ENCODE measurements around the gene SELENBP1.

SELENBP1 gene

DNA sequence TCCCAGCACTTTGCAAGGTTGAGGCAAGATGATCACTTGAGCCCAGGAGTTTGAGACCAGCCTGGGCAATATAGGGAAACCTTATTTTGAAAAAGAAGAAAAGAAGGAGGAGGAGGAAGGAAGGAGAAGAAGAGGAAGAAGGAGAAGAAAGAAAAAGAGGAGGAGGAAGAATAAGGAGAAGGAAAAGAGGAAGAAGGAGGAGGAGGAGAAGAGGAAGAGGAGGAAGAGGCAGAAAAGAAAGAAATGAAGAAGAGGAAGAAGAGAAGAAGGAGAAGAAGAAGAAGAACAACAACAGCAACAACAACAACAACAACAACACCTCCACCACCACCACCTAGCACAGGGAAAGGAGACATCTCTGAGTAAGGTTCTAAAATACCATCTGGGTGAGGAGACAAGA is 10.6 kb downstream of the SELENBP1 start:
- TF ChIP-seq, protein P1, sequence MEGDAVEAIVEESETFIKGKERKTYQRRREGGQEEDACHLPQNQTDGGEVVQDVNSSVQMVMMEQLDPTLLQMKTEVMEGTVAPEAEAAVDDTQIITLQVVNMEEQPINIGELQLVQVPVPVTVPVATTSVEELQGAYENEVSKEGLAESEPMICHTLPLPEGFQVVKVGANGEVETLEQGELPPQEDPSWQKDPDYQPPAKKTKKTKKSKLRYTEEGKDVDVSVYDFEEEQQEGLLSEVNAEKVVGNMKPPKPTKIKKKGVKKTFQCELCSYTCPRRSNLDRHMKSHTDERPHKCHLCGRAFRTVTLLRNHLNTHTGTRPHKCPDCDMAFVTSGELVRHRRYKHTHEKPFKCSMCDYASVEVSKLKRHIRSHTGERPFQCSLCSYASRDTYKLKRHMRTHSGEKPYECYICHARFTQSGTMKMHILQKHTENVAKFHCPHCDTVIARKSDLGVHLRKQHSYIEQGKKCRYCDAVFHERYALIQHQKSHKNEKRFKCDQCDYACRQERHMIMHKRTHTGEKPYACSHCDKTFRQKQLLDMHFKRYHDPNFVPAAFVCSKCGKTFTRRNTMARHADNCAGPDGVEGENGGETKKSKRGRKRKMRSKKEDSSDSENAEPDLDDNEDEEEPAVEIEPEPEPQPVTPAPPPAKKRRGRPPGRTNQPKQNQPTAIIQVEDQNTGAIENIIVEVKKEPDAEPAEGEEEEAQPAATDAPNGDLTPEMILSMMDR (IDR thresholded peaks at IDR 0.05): no peak

DNA sequence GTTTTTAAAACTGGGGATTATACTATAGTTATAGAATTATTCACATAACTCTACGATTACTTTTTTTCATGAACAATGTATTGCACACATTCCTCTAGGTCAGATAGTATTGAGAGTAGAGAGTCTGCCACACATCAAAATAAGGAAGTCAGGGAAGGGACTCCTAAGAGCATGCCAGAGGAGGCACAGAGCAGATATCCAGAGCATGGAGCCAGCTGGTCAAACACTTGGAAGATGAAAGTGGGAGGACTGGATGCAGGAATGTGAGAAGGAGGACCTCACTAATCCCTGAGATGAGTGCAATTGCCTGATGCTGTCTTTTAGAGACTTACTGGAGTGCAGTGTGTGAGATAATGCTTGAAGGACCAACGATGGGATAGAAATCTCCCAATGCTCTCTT is 15.8 kb downstream of the SELENBP1 start:
- TF ChIP-seq, protein P1 (IDR thresholded peaks at IDR 0.05): no peak

DNA sequence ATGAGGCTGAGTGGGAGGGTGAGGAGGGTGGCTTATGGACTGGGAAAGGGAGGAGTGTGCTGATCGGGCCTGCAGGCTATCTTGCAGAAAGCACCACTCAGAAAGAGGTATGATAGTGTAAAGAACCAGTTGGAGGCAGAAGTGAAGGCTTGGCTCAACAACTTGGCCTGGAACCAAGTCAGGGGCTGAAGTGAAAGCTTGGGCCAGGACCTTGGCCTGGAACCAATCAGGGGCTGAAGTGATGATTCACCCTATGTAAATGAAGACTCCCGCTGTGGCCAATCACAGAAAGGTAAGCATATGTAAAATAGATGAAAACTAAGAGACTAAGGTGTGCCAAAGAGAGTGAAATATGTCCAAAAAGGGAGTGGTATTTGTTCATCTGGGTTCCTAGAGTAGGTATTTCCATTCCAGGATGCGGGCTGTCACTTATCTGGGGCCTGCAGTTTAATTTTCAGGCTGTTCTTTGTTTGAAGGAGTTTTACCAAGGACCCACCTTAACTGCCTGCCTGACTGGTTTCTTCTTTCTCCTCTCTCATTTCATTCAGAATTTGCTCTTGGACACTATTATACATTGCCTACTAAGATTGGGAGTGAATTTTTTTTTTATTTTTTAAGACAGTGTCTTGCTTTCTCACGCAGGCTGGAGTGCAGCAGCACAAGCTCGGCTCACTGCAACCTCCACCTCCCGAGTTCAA is 20.3 kb downstream of the SELENBP1 start:
- TF ChIP-seq, protein P1 (IDR thresholded peaks at IDR 0.05): no peak

DNA sequence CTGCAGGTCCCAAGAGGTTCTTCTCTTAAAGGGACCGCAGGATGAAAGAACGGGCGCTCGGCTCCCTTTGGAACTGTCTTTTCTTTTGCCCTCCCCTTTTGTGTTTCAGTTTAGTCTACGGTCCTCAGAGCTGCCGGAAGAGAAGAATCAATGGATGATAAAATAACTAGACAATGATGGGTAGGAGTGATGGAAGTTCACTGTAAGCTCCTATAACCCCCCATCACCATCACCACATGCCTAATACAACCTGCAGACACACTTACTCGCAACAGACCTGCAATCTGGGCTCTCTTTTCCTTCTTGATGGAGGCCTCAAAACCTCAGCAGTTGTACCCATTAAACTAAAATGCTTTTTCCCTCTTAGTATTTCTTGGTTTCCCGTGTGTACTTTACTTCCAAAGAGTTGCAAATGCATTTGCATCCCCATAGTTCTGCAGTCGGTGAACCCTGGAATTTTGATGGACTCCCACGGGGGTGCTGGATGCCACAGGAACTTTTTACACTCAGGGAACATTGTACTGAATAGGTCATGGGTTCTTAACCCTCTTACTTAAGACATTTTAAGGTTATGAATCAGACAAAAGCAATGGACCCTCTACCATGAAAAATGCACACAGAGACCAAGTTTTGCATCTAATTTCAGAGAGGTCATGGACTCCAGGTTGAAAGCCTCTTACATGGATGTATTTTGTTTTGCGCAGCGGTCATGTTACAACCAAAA is 24.8 kb downstream of the SELENBP1 start:
- TF ChIP-seq, protein P1 (IDR thresholded peaks at IDR 0.05): no peak

DNA sequence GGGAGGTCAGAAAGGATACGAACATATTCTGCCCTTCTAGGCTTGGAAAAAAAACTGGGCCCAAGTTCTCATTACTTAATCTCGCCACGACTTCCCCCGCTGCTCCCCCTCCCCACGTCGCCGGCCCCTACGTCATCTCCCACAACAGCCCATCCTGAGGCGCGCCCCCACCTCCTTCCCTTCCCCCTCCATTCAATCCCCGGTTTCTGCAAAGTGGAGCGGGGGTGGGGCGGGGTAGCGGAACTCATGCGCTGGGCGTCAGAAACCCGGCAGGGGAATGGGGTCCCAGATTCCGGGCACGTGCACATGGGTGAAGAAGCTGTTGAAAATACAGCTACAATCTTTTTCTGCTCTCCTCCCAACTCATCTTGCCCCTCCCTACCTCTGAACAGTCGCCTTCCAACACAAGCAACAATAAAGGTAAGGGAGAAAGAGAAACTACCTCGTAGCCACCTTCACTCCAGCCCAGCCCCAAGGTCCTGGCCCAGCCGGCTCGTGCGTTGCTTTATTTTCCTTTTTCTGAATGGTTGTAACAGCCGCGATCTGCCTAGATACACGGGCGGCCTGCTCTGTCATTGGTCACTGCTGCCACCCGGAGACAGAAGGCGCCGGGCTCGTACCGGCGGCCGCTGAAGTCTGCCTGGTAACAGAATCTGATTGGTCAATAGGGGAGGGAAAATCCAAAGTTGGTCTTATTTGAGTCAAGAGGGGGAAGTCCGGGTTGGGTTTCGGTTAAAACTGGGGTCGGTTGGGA is 25.6 kb downstream of the SELENBP1 start, which contains the start of gene RFX5:
Gene RFX5, minus strand, starts transcription at position 484 of the 754 bp plus-strand sequence. CDS start 932 bp downstream, outside the sequence.
- TF ChIP-seq, protein P1 (IDR thresholded peaks at IDR 0.05): no peak

DNA sequence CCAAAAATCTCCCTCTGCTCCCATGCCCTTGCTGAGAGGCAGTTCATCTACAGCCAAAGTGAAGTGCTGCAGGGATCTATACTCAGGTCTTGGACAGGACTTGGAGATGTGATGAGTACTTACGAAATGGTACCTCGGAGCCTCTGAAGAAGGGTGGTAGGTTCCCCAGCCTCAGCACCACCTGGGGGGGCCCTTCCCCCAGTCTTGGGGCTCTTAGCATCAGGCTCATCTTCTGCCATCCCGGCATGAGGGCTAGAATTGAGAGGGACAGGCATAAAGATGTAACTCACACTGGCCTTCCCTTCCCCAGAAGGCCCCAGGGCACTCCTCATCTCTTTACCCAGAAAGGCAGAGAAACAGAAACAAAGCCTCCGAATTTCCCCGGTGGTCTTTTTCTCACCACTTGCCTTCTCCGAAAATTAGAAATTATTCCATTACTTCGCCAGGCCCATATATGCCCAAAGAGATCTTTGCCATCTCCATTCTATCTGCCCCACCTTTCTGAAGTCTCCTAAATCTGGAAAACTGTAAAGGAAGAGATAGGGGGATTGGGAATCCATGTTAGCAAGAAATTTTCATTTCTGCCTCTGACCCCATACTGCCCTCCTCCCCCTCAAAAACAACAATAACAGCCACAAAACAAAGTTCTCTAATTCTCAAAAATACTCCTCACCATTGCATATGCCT is 26.3 kb downstream of the SELENBP1 start:
- TF ChIP-seq, protein P1 (IDR thresholded peaks at IDR 0.05): no peak

DNA sequence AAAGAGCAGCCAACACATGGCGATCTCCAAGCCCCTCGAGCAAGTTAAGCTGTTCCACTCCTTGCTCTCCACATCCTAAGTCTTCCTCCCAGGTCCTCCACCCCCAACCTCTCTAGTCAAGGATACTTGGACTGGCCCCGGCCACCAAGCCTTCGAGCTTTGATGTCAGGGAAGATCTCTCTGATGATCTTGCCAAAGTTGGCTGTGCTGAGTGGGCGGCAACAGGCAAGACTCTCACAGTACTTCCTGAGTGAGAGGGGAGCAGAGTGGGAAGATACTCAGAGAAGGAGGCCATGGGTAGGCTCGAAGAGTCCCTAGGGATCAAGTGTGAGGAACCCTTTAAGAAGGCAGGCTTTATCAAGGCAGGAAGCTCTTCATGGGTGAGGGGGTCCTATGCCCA is 28.2 kb downstream of the SELENBP1 start:
- TF ChIP-seq, protein P1 (IDR thresholded peaks at IDR 0.05): no peak
